ENCODE data around the gene SLC2A8.

SLC2A8 gene

GRCh38 chr9:127351182-127352166, 45.5 kb upstream of the SLC2A8 start:
- Histone ChIP-seq H3F3A (ENCODE audit: insufficient read depth, low read length) (no peaks in the 10 kb centered on the region), H3K4me1 (ENCODE audit: insufficient read depth, low read length, severe bottlenecking) (no peaks in the 10 kb centered on the region), H3K79me2 (ENCODE audit: insufficient read depth, low read length) (no peaks in the 10 kb centered on the region), H3K9me3 (ENCODE audit: low read length) (no peaks in the 10 kb centered on the region), H3K27me3 (ENCODE audit: insufficient read depth, low read length) (no peaks in the 10 kb centered on the region; the same call in 1 of the 2 replicates), H4K20me1 (ENCODE audit: insufficient read depth, low read length) (no peaks in the 10 kb centered on the region), H3K27ac (ENCODE audit: low read depth, low read length, poor library complexity, severe bottlenecking) (no peak overlapping the region), H3K9me2 (ENCODE audit: low read depth, low read length) (no peaks in the 10 kb centered on the region), H2AFZ (ENCODE audit: low read length) (no peak overlapping the region), H3K36me3 (ENCODE audit: insufficient read depth, low read length) (no peaks in the 10 kb centered on the region), H3K4me3 (ENCODE audit: low read depth, low read length, poor library complexity, severe bottlenecking) (no peak overlapping the region), H3K9ac (ENCODE audit: low read length) (no peak overlapping the region), H3K4me2 (ENCODE audit: low read length) (no peak overlapping the region)
- TF ChIP-seq EZH2 (IDR thresholded peaks at IDR 0.05; ENCODE audit: borderline replicate concordance, low read length) (no peak), CTCF (IDR thresholded peaks at IDR 0.05; ENCODE audit: low read length) (no peak)

GRCh38 chr9:127353882-127354281, 43.1 kb upstream of the SLC2A8 start:
- no peaks in the 10 kb centered on the region for H3K9me2 ChIP-seq (ENCODE audit: low read depth, low read length)
- H3K9me3 ChIP-seq (ENCODE audit: low read length), result no peaks in the 10 kb centered on the region
- H3K4me2 ChIP-seq (ENCODE audit: low read length), result no peak overlapping the region
- no peaks in the 10 kb centered on the region for H3K79me2 ChIP-seq (ENCODE audit: insufficient read depth, low read length)
- no peaks in the 10 kb centered on the region for H3K4me1 ChIP-seq (ENCODE audit: insufficient read depth, low read length, severe bottlenecking)
- TF ChIP-seq EZH2 (IDR thresholded peaks at IDR 0.05; ENCODE audit: borderline replicate concordance, low read length) (no peak), CTCF (IDR thresholded peaks at IDR 0.05; ENCODE audit: low read length) (no peak)
- H3K27me3 ChIP-seq (ENCODE audit: insufficient read depth, low read length), result no peaks in the 10 kb centered on the region; the same call in 1 of the 2 replicates
- H3K27ac ChIP-seq (ENCODE audit: low read depth, low read length, poor library complexity, severe bottlenecking), result no peak overlapping the region
- H4K20me1 ChIP-seq (ENCODE audit: insufficient read depth, low read length), result no peaks in the 10 kb centered on the region
- no peaks in the 10 kb centered on the region for H3K36me3 ChIP-seq (ENCODE audit: insufficient read depth, low read length)
- no peak overlapping the region for H2AFZ ChIP-seq (ENCODE audit: low read length)
- H3K4me3 ChIP-seq (ENCODE audit: low read depth, low read length, poor library complexity, severe bottlenecking), result no peak overlapping the region
- no peak overlapping the region for H3K9ac ChIP-seq (ENCODE audit: low read length)
- no peaks in the 10 kb centered on the region for H3F3A ChIP-seq (ENCODE audit: insufficient read depth, low read length)

GRCh38 chr9:127356906-127357305, 40.1 kb upstream of the SLC2A8 start:
- no peaks in the 10 kb centered on the region for H3F3A ChIP-seq (ENCODE audit: insufficient read depth, low read length)
- no peak for TF ChIP-seq CTCF (IDR thresholded peaks at IDR 0.05; ENCODE audit: low read length)
- no peak for TF ChIP-seq EZH2 (IDR thresholded peaks at IDR 0.05; ENCODE audit: borderline replicate concordance, low read length)
- no peaks in the 10 kb centered on the region for H4K20me1 ChIP-seq (ENCODE audit: insufficient read depth, low read length)
- H3K36me3 ChIP-seq (ENCODE audit: insufficient read depth, low read length), result no peaks in the 10 kb centered on the region
- H2AFZ ChIP-seq (ENCODE audit: low read length), result no peak overlapping the region
- no peaks in the 10 kb centered on the region for H3K27me3 ChIP-seq (ENCODE audit: insufficient read depth, low read length)
- H3K4me3 ChIP-seq (ENCODE audit: low read depth, low read length, poor library complexity, severe bottlenecking), result no peak overlapping the region
- H3K4me2 ChIP-seq (ENCODE audit: low read length), result no peak overlapping the region
- no peaks in the 10 kb centered on the region for H3K4me1 ChIP-seq (ENCODE audit: insufficient read depth, low read length, severe bottlenecking)
- no peak overlapping the region for H3K9ac ChIP-seq (ENCODE audit: low read length)
- no peaks in the 10 kb centered on the region for H3K9me2 ChIP-seq (ENCODE audit: low read depth, low read length)
- H3K9me3 ChIP-seq (ENCODE audit: low read length), result no peaks in the 10 kb centered on the region
- no peak overlapping the region for H3K27ac ChIP-seq (ENCODE audit: low read depth, low read length, poor library complexity, severe bottlenecking)
- H3K79me2 ChIP-seq (ENCODE audit: insufficient read depth, low read length), result no peaks in the 10 kb centered on the region
